CD14-positive monocyte (primary cell): ENCODE data around the gene CCBE1. TPM values are rescaled to one million over a fixed set of nuclear protein-coding genes. Genes with fewer than 3 reads are reported as not detected.

Source experiments
- DNase-seq, 3 donors: peaks; one replicate each; pipeline ENCODE4 v3.0.0-alpha.2; 2011 to 2022
- H2AFZ ChIP-seq: 2 replicates; pipeline ENCODE4 v1.6.0; 2012; ENCODE audit warnings: mild to moderate bottlenecking, low read depth, low read length, inconsistent platforms; ENCODE audit not compliant: insufficient read depth, poor library complexity, severe bottlenecking
- H3K27ac ChIP-seq, 2 donors: 1 replicate in 1 of 2; 2 replicates in 1 of 2; pipeline ENCODE4 v1.5.1; 2012 to 2013; ENCODE audit warnings: low read length in 2 of 2, control low read depth in 1 of 2, inconsistent platforms in 1 of 2, low read depth in 1 of 2, mild to moderate bottlenecking in 1 of 2
- H3K27me3 ChIP-seq, 2 donors: one replicate each; pipeline versions ENCODE4 v1.6.0 to v1.6.1; 2011 to 2013; ENCODE audit warnings: low read length in 2 of 2; ENCODE audit not compliant: control insufficient read depth in 2 of 2, insufficient read depth in 2 of 2
- H3K36me3 ChIP-seq, 2 donors: replicated peaks in 1 of 2; 1 replicate in 1 of 2; 2 replicates in 1 of 2; pipeline versions ENCODE4 v1.5.1 to v1.6.1; 2012 to 2013; ENCODE audit warnings: low read length in 2 of 2, control low read depth in 1 of 2, inconsistent platforms in 1 of 2, mild to moderate bottlenecking in 1 of 2; ENCODE audit not compliant: insufficient read depth in 2 of 2, control insufficient read depth in 1 of 2
- H3K4me1 ChIP-seq, 2 donors: 1 replicate in 1 of 2; 2 replicates in 1 of 2; pipeline versions ENCODE4 v1.5.1 to v1.6.1; 2012 to 2013; ENCODE audit warnings: low read length in 2 of 2, control low read depth in 1 of 2, inconsistent platforms in 1 of 2, mild to moderate bottlenecking in 1 of 2, moderate library complexity in 1 of 2; ENCODE audit not compliant: insufficient read depth in 2 of 2, control insufficient read depth in 1 of 2
- H3K4me2 ChIP-seq: replicated peaks from 2 replicates; pipeline ENCODE3; 2012; ENCODE audit warnings: low read length, moderate library complexity, mild to moderate bottlenecking; ENCODE audit not compliant: poor library complexity, severe bottlenecking; ENCODE audit errors: extremely low read depth
- H3K4me3 ChIP-seq, 3 experiments: fragments of 200-600 bp in 1 of 3; sonication (generic) in 1 of 3; replicated peaks in 1 of 3; 1 replicate in 2 of 3; 2 replicates in 1 of 3; pipeline ENCODE4 v1.5.1; 2011 to 2013; ENCODE audit warnings: low read length in 3 of 3, mild to moderate bottlenecking in 3 of 3, control low read depth in 2 of 3, low read depth in 2 of 3, inconsistent platforms in 1 of 3, moderate library complexity in 1 of 3
- H3K79me2 ChIP-seq: 2 replicates; pipeline ENCODE4 v1.6.0; 2012; ENCODE audit warnings: mild to moderate bottlenecking, control low read depth, inconsistent platforms, low read length, moderate library complexity; ENCODE audit not compliant: insufficient read depth
- H3K9ac ChIP-seq: 2 replicates; pipeline ENCODE4 v1.6.0; 2017; ENCODE audit warnings: low read length, mild to moderate bottlenecking; ENCODE audit not compliant: insufficient read depth, poor library complexity, severe bottlenecking
- H3K9me3 ChIP-seq, 2 donors: replicated peaks in 1 of 2; 1 replicate in 1 of 2; 2 replicates in 1 of 2; pipeline versions ENCODE4 v1.5.1 to v1.6.1; 2012 to 2013; ENCODE audit warnings: low read length in 2 of 2, control low read depth in 1 of 2; ENCODE audit not compliant: control insufficient read depth in 1 of 2, insufficient read depth in 1 of 2
- H4K20me1 ChIP-seq: 2 replicates; pipeline ENCODE4 v1.6.0; 2012; ENCODE audit warnings: mild to moderate bottlenecking, low read length, control low read depth, moderate library complexity; ENCODE audit not compliant: insufficient read depth
- H3K27ac Mint-ChIP-seq, 7 donors: one replicate each; pipeline ENCODE4 v1.8.0; 2020; ENCODE audit warnings: mild to moderate bottlenecking in 7 of 7, mixed read lengths in 7 of 7, moderate library complexity in 6 of 7, inconsistent platforms in 2 of 7
- H3K27me3 Mint-ChIP-seq, 3 donors: one replicate each; pipeline ENCODE4 v1.8.0; 2021 to 2022; ENCODE audit warnings: low read depth in 3 of 3, mild to moderate bottlenecking in 3 of 3, mixed read lengths in 3 of 3, moderate library complexity in 3 of 3, inconsistent platforms in 1 of 3
- H3K36me3 Mint-ChIP-seq, 2 donors: one replicate each; pipeline ENCODE4 v1.8.0; 2020; ENCODE audit warnings: mixed read lengths in 2 of 2, inconsistent platforms in 1 of 2, mild to moderate bottlenecking in 1 of 2
- H3K4me1 Mint-ChIP-seq: one replicate; pipeline ENCODE4 v1.8.0; 2020; ENCODE audit warnings: mild to moderate bottlenecking, mixed read lengths
- H3K4me3 Mint-ChIP-seq, 2 donors: one replicate each; pipeline ENCODE4 v1.8.0; 2020; ENCODE audit warnings: mild to moderate bottlenecking in 2 of 2, mixed read lengths in 2 of 2, moderate library complexity in 1 of 2
- H3K9me3 Mint-ChIP-seq, 7 donors: one replicate each; pipeline ENCODE4 v1.8.0; 2020 to 2022; ENCODE audit warnings: mixed read lengths in 7 of 7, mild to moderate bottlenecking in 6 of 7, moderate library complexity in 6 of 7, inconsistent platforms in 2 of 7
- CTCF ChIP-seq: fragments of 200-600 bp; IDR thresholded peaks from one replicate; pipeline ENCODE4 v1.8.0; 2022; ENCODE audit warnings: antibody characterized with exemption, mild to moderate bottlenecking
- WGBS: methylation state at CpG from one replicate; pipeline ENCODE4 v1.1.5; 2013; ENCODE audit warnings: missing lambda C conversion rate; ENCODE audit not compliant: insufficient coverage; 5-methylcytosine and 5-hydroxymethylcytosine counted together
- intact Hi-C, 2 donors: fragments of 100-400 bp; cut with micrococcal nuclease; formaldehyde crosslinking; loops; one replicate each; pipeline versions ENCODE4 v1.15.0 to v1.15.1; 2023
- polyA plus RNA-seq, 3 donors: library from polyadenylated mRNA; depleted of rRNA in 1 of 3; unstranded in 2 of 3; stranded (reverse) in 1 of 3; fragments of 300-500 nt in 2 of 3; fragments of >200 nt in 1 of 3; fragmentation: Illumina TruSeq in 2 of 3; gene quantifications; 1 replicate in 2 of 3; 2 replicates in 1 of 3; pipeline ENCODE4 v1.2.3, GENCODE V29; 2012 to 2021

Gene CCBE1
- polyA plus RNA-seq, 3 donors = not detected

GRCh38 chr18:59553273-59553870 is 143.9 kb downstream of the CCBE1 start:
- Histone ChIP-seq H4K20me1 (no peaks in the 10 kb centered on the region), H3K79me2 (no peaks in the 10 kb centered on the region), H3K27ac (no peak overlapping the region), H3K27me3 (no peaks in the 10 kb centered on the region), H2AFZ (no peak overlapping the region), H3K4me3 (no peak overlapping the region), H3K4me2 (no peak overlapping the region), H3K36me3 (no peaks in the 10 kb centered on the region), H3K9ac (no peak overlapping the region), H3K9me3 (peaks cover 0 to under 1% of the 10 kb centered on the region in 2 donors), H3K4me1 (no peaks in the 10 kb centered on the region)
- DNase-seq = no peak
- H3K27me3 Mint-ChIP-seq = no peaks in the 10 kb centered on the region
- no peaks in the 10 kb centered on the region for H3K36me3 Mint-ChIP-seq
- intact Hi-C loops = no loop called here
- H3K4me3 Mint-ChIP-seq = no peak overlapping the region
- no peak overlapping the region for H3K27ac Mint-ChIP-seq
- TF ChIP-seq CTCF = no peak
- no peaks in the 10 kb centered on the region for H3K4me1 Mint-ChIP-seq
- peaks cover 2 to 12% (median 4%) of the 10 kb centered on the region in 7 donors for H3K9me3 Mint-ChIP-seq
- 79% methylated on average over 2 of the region's 5 CpGs for WGBS

GRCh38 chr18:59551902-59552635 is 145.2 kb downstream of the CCBE1 start:
- H3K4me1 Mint-ChIP-seq = no peaks in the 10 kb centered on the region
- Histone ChIP-seq H3K4me3 (no peak overlapping the region), H3K27ac (no peak overlapping the region), H3K4me2 (no peak overlapping the region), H3K9me3 (no peaks in the 10 kb centered on the region), H2AFZ (no peak overlapping the region), H4K20me1 (no peaks in the 10 kb centered on the region), H3K9ac (no peak overlapping the region), H3K36me3 (no peaks in the 10 kb centered on the region), H3K79me2 (no peaks in the 10 kb centered on the region), H3K4me1 (no peaks in the 10 kb centered on the region), H3K27me3 (no peaks in the 10 kb centered on the region)
- WGBS = 91% methylated on average over 4 of the region's 10 CpGs
- H3K27ac Mint-ChIP-seq = no peak overlapping the region
- H3K27me3 Mint-ChIP-seq = no peaks in the 10 kb centered on the region
- H3K4me3 Mint-ChIP-seq = no peak overlapping the region
- DNase-seq = no peak
- H3K9me3 Mint-ChIP-seq = peaks cover 2 to 8% (median 4%) of the 10 kb centered on the region in 7 donors
- intact Hi-C loops = no loop called here
- no peak for TF ChIP-seq CTCF
- H3K36me3 Mint-ChIP-seq = no peaks in the 10 kb centered on the region
